GM19468 (cell line): ENCODE results near the gene PRDM8.
"Not testable (repeated sequence)": the region's sequence is repeated elsewhere in the genome, so short reads cannot be mapped to it uniquely, and the experiment has no call there.

Experiments used
- ATAC-seq: cut with Tn5 transposase; IDR thresholded peaks from one replicate; pipeline ENCODE4 v1.9.1; 2021; ENCODE audit warnings: mild to moderate bottlenecking, moderate library complexity, moderate number of reproducible peaks; ENCODE audit not compliant: unreplicated experiment; ENCODE audit errors: extremely low read depth

PRDM8 gene

GRCh38 chr4:80196922-80197573 is at the start of gene PRDM8:
Gene PRDM8, plus strand, starts transcription at chr4:80197503. Its CDS starts 2,578 bp downstream, at chr4:80200081.
- ATAC-seq = no peak

GRCh38 chr4:80150387-80151180 is 46.7 kb upstream of the PRDM8 start:
- no peak for ATAC-seq

- no peak for ATAC-seq
Measured at GRCh38 chr4:80151981-80152380, 45.3 kb upstream of the PRDM8 start.

- ATAC-seq = no peak
Measured at GRCh38 chr4:80153874-80154544, 43.3 kb upstream of the PRDM8 start.

- ATAC-seq = no peak
Measured at GRCh38 chr4:80154545-80154933, 42.8 kb upstream of the PRDM8 start.

GRCh38 chr4:80155316-80155982 is 41.9 kb upstream of the PRDM8 start:
- ATAC-seq = no peak

- ATAC-seq = no peak
Measured at GRCh38 chr4:80156410-80156809, 40.9 kb upstream of the PRDM8 start.

GRCh38 chr4:80161413-80162058 is 35.8 kb upstream of the PRDM8 start:
- no peak for ATAC-seq

- no peak for ATAC-seq
Measured at GRCh38 chr4:80162418-80162817, 34.9 kb upstream of the PRDM8 start.

- no peak for ATAC-seq
Measured at GRCh38 chr4:80165855-80166254, 31.4 kb upstream of the PRDM8 start.

- ATAC-seq = no peak
Measured at GRCh38 chr4:80171251-80171650, 26.1 kb upstream of the PRDM8 start.

- ATAC-seq = no peak
Measured at GRCh38 chr4:80171656-80172055, 25.6 kb upstream of the PRDM8 start.

GRCh38 chr4:80172203-80172602 is 25.1 kb upstream of the PRDM8 start:
- peak; percentile 54 for ATAC-seq

GRCh38 chr4:80173401-80173800 is 23.9 kb upstream of the PRDM8 start:
- peak; percentile 73 for ATAC-seq

- ATAC-seq = no peak
Measured at GRCh38 chr4:80173841-80174240, 23.5 kb upstream of the PRDM8 start.

GRCh38 chr4:80177793-80178192 is 19.5 kb upstream of the PRDM8 start:
- ATAC-seq = not testable (repeated sequence)

- no peak for ATAC-seq
Measured at GRCh38 chr4:80178964-80179363, 18.3 kb upstream of the PRDM8 start.

- ATAC-seq = no peak
Measured at GRCh38 chr4:80179637-80180161, 17.6 kb upstream of the PRDM8 start.

GRCh38 chr4:80180743-80181142 is 16.6 kb upstream of the PRDM8 start:
- no peak for ATAC-seq
